ENCODE measurements around the gene PLXNA2.

DNA sequence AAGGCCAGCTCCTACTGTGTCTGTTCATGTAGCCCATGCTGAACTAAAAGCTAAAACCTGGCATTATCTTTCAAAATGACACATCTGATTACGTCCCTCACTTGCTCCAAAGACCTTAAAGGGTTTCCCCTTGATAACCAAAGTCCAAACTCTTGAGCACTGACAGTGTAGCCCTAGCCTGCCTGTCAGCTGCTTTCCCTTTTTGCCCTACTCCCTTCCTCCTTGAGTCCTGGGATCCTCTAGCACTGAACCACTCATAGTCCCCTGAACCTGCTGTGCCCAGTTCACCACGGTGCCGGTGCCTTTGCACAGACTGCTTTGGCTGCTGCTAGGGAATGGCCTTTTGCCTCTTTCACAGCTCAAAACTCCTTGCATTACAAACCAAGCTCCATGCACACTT, 67.5 kb downstream of the PLXNA2 start:
- no peak for TF ChIP-seq POLR2AphosphoS5 (IDR thresholded peaks at IDR 0.05; ENCODE audit: low read depth, low read length)
- no peak for TF ChIP-seq POLR2A (IDR thresholded peaks at IDR 0.05; ENCODE audit: low read depth, low read length)
- TF ChIP-seq TAF1 (IDR thresholded peaks at IDR 0.05; ENCODE audit: borderline replicate concordance, low read depth, low read length): no peak

Measured in GM12892 (cell line).